Stimulated activated naive CD8-positive, alpha-beta T cell treated with anti-CD3 and anti-CD28 coated beads, Interleukin-15, amount 100 ng/mL, for 72 hours (primary cell): ENCODE results near the gene ADGRF5.

Experiments used
- ATAC-seq: fragments of 150-1000 bp; cut with Tn5 transposase; 2 replicates; pipeline ENCODE4 v1.10.0; 2021; ENCODE audit warnings: mild to moderate bottlenecking, moderate library complexity
- DNase-seq, 2 donors: peaks; one replicate each; pipeline ENCODE4 v3.0.0; 2021 to 2022
- H3K27ac Mint-ChIP-seq, 2 donors: one replicate each; pipeline ENCODE4 v1.8.0; 2022; ENCODE audit warnings: mild to moderate bottlenecking in 2 of 2, mixed read lengths in 2 of 2, moderate library complexity in 2 of 2
- H3K27me3 Mint-ChIP-seq: one replicate; pipeline ENCODE4 v1.8.0; 2022; ENCODE audit warnings: mixed read lengths
- H3K4me1 Mint-ChIP-seq: one replicate; pipeline ENCODE4 v1.8.0; 2022; ENCODE audit warnings: mild to moderate bottlenecking, mixed read lengths
- H3K4me3 Mint-ChIP-seq, 2 donors: one replicate each; pipeline ENCODE4 v1.8.0; 2022; ENCODE audit warnings: mild to moderate bottlenecking in 2 of 2, mixed read lengths in 2 of 2, moderate library complexity in 1 of 2
- H3K9me3 Mint-ChIP-seq, 2 donors: one replicate each; pipeline ENCODE4 v1.8.0; 2022; ENCODE audit warnings: mixed read lengths in 2 of 2

ADGRF5 gene

DNA sequence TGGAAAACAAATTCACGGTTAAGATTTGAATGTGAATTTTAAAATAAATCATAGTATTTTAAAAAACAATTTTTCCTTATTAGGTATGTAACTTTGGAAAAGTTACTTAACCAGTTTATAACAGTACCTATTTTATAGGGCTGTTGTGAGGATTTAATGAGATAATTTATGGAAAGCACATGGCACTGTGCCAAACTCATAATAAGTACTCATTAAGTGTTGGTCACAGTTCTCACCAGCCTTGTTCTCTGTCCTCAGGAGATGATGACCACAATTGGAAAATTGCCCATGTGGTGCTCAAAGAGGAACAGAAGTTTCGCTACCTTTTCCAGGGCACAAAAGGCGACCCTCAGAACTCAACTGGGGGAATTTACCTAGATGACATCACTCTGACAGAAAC lies 88.9 kb downstream of the ADGRF5 start:
- ATAC-seq: no peak
- Mint-ChIP-seq H3K27me3 (peaks cover 12% of the 10 kb centered on the region), H3K4me1 (no peaks in the 10 kb centered on the region), H3K27ac (no peak overlapping the region), H3K4me3 (no peak overlapping the region), H3K9me3 (no peaks in the 10 kb centered on the region)
- DNase-seq: no peak

DNA sequence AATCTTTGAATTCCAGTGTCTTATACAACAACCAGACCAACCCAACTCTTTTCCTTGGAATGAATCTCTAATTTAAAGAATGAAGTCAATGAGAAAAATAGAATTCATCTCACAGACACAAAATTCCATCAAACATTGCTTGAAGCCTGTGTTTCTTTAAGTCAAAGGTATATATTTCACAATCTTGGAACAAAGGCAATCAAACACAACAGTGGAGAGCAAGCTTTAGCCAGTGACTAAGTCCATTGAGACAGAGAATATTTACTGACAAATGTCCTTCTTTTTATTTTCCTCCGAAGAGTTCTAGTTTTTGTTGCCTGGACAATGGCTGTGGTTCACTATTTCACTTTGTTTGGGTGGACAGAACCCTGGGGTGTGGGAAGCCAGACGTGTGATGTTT lies 92.8 kb downstream of the ADGRF5 start:
- H3K9me3 Mint-ChIP-seq: no peaks in the 10 kb centered on the region
- H3K27ac Mint-ChIP-seq: no peak overlapping the region
- ATAC-seq: no peak
- DNase-seq: no peak
- no peaks in the 10 kb centered on the region for H3K4me1 Mint-ChIP-seq
- H3K4me3 Mint-ChIP-seq: no peak overlapping the region
- peaks cover 18% of the 10 kb centered on the region for H3K27me3 Mint-ChIP-seq

DNA sequence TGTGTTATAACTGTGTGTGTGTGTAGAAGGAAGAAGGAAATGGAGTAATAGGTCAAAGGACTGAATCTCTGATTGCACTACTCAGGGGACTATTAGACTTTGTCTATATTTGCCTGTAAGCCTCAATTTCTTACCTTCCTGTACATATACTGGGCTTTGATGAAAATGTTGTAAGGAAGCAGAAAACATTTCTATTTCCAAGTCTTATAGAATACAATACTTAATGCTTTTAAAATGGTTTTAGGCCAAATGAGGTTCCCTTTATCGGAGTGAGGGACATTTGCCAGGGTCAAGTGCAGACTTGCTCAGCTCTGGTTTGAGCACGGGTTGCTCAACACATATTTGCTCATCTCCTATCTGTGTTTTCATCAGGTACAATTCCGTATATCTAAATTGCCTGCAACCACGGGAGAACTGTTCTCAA lies 100.3 kb downstream of the ADGRF5 start:
- Mint-ChIP-seq H3K27me3 (peaks cover 18% of the 10 kb centered on the region), H3K4me1 (no peaks in the 10 kb centered on the region), H3K27ac (no peak overlapping the region), H3K9me3 (no peaks in the 10 kb centered on the region), H3K4me3 (no peak overlapping the region)
- ATAC-seq (no peak), DNase-seq (no peak)

DNA sequence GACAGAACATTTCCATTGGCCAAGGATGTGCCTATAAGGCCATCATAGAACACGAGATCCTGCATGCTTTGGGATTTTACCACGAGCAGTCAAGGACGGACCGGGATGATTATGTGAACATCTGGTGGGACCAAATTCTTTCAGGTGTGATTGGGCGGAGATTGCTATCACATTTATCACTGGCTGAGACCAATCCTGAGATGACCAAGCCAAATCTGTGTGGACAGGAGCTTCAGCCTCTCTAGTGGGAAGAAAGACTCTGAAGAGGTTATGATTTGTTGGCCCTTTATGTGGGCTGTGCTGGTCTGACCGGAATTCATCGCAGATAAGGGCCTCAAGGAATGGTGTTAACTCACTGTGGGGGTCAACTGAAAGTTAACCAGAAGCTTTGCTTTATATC lies 102.2 kb downstream of the ADGRF5 start:
- Mint-ChIP-seq H3K27ac (no peak overlapping the region), H3K27me3 (peaks cover 18% of the 10 kb centered on the region), H3K4me1 (no peaks in the 10 kb centered on the region), H3K4me3 (no peak overlapping the region), H3K9me3 (peaks cover 0 to 3% of the 10 kb centered on the region in 2 donors)
- DNase-seq: no peak
- no peak for ATAC-seq

DNA sequence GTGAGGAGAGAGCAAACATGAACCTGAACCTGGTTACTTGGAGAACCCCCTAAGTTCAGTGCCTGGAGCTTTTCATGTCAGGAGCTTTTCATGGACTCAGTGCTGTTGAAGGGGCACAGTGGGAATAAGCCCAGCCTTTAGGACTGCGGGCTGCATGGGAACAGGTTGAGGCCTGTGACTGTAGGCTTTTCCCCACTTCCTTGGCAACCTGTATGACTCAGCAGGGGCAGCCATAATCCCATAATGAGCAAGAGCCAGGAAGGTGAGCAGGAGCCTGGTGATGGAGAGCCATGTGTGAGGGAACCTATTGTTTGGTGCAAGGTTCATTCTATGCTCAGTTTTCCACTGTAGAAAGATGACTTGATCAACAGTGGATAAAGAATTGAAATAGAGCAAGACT lies 105.1 kb downstream of the ADGRF5 start:
- Mint-ChIP-seq H3K27me3 (peaks cover 32% of the 10 kb centered on the region), H3K27ac (no peak overlapping the region), H3K4me3 (no peak overlapping the region), H3K4me1 (no peaks in the 10 kb centered on the region), H3K9me3 (peaks cover 6 to 8% of the 10 kb centered on the region in 2 donors)
- DNase-seq: no peak
- ATAC-seq: no peak

DNA sequence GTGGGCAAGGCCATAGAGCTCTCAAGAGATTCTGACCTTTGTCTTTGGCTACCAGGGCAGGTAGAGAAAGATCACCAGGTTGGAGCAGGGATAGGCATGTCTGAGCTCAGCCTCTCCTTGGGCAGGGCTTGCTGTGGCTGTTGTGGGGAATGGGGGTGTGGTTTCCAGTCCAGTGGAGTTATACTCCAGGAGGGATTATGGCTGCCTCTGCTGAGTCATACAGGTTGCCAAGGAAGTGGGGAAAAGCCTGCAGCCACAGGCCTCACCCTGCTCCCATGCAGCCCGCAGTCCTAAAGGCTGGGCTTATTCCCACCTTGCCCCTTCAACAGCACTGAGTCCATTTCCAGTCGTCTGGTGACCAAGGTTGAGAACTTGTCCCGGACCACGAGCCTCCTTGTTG lies 106.6 kb downstream of the ADGRF5 start:
- Mint-ChIP-seq H3K4me3 (no peak overlapping the region), H3K9me3 (peaks cover 12 to 17% of the 10 kb centered on the region in 2 donors), H3K27ac (no peak overlapping the region), H3K4me1 (no peaks in the 10 kb centered on the region), H3K27me3 (peaks cover 47% of the 10 kb centered on the region)
- ATAC-seq: no peak
- no peak for DNase-seq

DNA sequence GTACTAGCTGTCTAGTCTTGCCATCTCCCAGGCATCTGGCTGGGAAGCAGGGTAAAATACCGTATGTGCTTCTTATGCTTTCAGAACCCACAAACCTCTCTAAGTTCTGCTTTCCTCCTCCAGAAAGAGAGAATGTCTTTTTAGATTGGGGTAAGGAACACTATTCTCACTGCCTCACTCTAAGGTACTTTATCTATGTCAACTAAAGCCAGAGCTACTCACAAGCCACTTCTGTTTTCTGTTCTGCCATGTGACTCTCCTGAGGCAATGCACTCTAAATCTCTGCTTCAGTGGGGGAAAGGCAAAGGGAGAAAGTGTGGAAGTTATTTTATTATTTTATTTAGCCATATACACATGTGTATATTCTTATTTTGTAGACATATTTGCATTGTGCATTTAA lies 112.9 kb downstream of the ADGRF5 start:
- no peak overlapping the region for H3K4me3 Mint-ChIP-seq
- H3K27me3 Mint-ChIP-seq: peaks cover 34% of the 10 kb centered on the region
- H3K27ac Mint-ChIP-seq: no peak overlapping the region
- ATAC-seq (no peak), DNase-seq (no peak)
- H3K4me1 Mint-ChIP-seq: no peaks in the 10 kb centered on the region
- H3K9me3 Mint-ChIP-seq: peaks cover 6 to 17% of the 10 kb centered on the region in 2 donors
